ENCODE measurements around the gene PECR.

GRCh38 chr2:216082805-216083204 is 1.2 kb upstream of the PECR start:
- no peak for TF ChIP-seq CTCF (IDR thresholded peaks at IDR 0.05)
- TF ChIP-seq POLR2A (IDR thresholded peaks at IDR 0.05): no peak

Measured in uterus (tissue), 2 donors.